ENCODE data around the gene QSOX1. TPM values are rescaled to one million over a fixed set of nuclear protein-coding genes. Genes with fewer than 3 reads are reported as not detected.

The QSOX1 gene
- total and polyA plus RNA-seq, 8 donors, result 145 to 482 (median 190) TPM

DNA sequence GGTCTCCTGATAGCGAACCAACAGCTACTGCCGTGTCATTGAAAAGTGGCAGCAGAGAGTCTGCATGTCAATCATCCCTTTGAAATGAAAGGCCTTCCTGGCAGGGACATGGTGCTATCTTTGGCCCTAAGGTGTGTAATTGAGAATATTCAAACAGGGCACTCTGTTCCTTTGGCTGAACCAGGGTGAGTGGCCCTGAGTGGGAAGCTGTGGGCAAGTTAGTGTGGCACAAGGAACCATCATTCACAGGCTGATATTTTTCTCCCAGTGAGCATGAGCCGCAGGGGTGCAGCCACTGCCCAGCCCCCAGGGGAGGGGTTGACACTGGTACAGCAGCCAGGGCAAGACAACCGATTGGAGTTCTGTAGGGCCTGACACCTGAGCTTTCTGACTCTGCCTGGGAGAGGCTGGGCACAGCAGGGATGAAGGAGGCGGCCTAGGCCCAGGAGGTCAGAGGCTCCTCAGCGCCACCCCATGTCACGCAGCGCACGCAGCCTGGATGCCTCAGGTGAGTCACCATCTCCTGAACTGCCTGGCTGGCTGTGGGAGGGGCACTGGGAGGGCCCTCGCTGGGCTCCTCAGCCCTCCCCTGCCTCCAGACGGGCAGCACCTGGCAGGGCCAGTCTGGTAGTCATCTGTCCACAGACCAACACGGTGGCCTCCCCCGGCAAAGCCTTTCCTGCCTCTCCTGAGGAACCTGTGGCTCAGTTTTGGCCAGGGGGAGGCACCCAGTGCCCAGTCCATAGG is 13.2 kb downstream of the QSOX1 start:
- DNase-seq (peak in 2 of 4 donors; percentile 86 to 92), ATAC-seq (peak; percentile 96)
- Histone ChIP-seq H3K4me3 (no peak overlapping the region), H3K27ac (peak overlapping the region; percentile 26 to 37), H3K27me3 (no peaks in the 10 kb centered on the region), H3K4me1 (peaks cover 4 to 63% of the 10 kb centered on the region in 2 donors), H3K9me3 (no peaks in the 10 kb centered on the region), H3K36me3 (peaks cover 0 to 42% of the 10 kb centered on the region in 2 donors)
- intact Hi-C loops (cut with DNase I), result no loop called here
- TF ChIP-seq, protein P1, sequence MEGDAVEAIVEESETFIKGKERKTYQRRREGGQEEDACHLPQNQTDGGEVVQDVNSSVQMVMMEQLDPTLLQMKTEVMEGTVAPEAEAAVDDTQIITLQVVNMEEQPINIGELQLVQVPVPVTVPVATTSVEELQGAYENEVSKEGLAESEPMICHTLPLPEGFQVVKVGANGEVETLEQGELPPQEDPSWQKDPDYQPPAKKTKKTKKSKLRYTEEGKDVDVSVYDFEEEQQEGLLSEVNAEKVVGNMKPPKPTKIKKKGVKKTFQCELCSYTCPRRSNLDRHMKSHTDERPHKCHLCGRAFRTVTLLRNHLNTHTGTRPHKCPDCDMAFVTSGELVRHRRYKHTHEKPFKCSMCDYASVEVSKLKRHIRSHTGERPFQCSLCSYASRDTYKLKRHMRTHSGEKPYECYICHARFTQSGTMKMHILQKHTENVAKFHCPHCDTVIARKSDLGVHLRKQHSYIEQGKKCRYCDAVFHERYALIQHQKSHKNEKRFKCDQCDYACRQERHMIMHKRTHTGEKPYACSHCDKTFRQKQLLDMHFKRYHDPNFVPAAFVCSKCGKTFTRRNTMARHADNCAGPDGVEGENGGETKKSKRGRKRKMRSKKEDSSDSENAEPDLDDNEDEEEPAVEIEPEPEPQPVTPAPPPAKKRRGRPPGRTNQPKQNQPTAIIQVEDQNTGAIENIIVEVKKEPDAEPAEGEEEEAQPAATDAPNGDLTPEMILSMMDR (IDR thresholded peaks at IDR 0.05), result no peak

DNA sequence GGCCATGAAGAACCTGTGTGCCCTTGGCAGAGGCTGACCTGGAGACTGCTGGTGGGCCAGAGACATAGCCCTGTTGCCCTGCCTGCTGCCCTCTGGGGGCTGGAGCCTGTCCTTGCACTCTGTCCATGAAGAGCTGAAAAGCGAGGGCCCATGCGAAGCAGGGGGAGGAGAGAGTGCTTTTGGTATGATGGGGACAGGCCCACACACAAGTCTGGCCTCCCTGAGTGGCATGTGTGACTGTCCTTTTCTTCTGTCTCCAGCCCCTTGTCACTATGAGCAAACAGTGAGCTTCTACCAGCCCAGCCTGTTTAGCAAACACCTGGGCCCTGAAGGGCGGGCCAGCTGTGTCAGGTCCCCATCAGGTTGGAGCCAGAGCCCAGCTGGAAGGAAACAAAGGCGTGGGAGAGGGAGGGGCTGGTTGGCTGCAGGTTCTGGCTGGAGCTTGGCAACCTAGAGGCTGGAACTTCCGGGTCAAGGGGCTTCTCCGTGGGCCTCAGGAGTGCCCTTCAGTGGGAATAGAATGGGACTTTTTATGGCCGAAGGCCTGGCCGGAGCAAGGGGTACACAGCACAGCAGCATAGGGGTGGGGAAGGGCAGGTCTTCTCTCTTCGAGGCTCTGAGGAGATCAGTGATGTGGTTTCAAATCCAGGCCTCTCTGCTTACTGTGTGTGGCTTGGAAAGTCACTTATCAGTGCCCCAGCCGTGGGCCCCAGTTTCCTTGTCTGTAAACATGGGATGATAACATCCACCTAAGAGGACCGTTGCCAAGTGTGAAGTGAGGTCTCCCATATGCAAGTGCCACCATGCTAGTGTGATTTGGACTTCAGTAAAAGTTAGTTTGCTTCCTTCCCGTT is 14.3 kb downstream of the QSOX1 start:
- TF ChIP-seq, protein P1 (IDR thresholded peaks at IDR 0.05), result peak; percentile 31 to 52
- Histone ChIP-seq H3K9me3 (no peaks in the 10 kb centered on the region), H3K4me3 (no peak overlapping the region), H3K27me3 (no peaks in the 10 kb centered on the region), H3K27ac (peak overlapping the region in 1 of 2 donors; percentile 37), H3K36me3 (peaks cover 0 to 46% of the 10 kb centered on the region in 2 donors), H3K4me1 (peaks cover 4 to 62% of the 10 kb centered on the region in 2 donors)
- peak; percentile 71 for ATAC-seq
- intact Hi-C loops (cut with DNase I), result no loop called here
- no peak for DNase-seq

DNA sequence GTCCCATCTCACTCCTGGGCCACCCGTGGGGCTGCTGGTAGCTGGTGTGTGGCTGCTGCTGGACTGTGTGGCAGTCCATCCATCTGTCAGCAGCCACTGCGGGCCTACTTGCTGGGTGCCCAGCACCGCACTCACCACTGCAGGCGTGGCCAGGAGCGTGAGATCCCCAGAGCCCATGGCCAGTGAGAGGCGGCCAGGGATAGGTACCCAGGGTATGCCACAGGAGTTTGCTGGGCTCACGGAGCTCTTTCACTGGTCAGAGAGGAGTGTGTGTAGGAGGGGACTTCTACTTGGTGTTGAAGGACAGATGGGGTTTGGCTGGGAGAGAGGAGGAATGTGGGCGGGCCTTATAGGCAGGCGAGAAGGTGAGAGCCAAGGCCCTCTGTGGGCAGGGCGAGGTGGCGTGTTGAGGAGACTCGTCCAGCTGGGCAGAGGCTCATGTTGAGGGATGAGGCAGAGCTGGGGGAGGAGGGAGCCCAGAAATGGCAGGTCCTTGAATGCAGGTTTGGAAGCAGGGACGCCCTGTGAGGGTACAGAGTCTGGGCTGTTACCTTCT is 15.0 kb downstream of the QSOX1 start:
- no peak overlapping the region for H3K4me3 ChIP-seq
- no peaks in the 10 kb centered on the region for H3K9me3 ChIP-seq
- DNase-seq (no peak), ATAC-seq (no peak)
- no peak overlapping the region for H3K27ac ChIP-seq
- H3K36me3 ChIP-seq, result peaks cover 0 to 52% of the 10 kb centered on the region in 2 donors
- H3K4me1 ChIP-seq, result peaks cover 4 to 59% of the 10 kb centered on the region in 2 donors
- intact Hi-C loops (cut with DNase I), result no loop called here
- H3K27me3 ChIP-seq, result no peaks in the 10 kb centered on the region
- TF ChIP-seq, protein P1 (IDR thresholded peaks at IDR 0.05), result no peak

DNA sequence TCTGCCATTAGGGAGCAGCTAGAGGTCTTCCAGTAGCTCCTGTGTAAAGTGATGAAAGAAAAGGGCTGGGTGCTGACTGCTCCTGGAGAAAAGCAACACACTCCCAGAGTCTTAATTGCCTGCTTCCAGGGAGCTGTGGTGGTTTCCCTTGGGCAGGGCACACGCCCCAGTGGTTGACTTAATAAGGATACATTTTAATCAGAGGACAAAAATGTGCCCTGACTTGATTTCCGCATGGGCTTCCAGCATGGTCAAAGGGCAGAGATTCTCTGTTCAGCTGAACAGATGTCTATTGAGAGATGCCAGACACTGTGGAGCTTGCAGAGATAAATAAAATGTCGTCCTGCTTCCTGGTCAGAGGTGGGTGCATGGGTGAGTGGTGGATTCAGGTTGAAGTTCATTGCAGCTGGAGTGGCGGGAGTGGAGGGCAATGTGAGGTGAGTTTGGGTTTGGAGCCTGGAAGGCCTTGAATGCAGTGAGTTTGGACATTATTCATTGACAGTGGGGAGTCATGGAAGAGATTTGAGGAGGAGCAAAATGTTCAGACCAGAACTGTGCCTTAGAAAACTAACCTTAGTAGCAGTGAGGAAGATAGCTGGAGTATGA is 16.0 kb downstream of the QSOX1 start:
- DNase-seq (no peak), ATAC-seq (no peak)
- Histone ChIP-seq H3K4me1 (peaks cover 4 to 59% of the 10 kb centered on the region in 2 donors), H3K27me3 (no peaks in the 10 kb centered on the region), H3K9me3 (no peaks in the 10 kb centered on the region), H3K27ac (no peak overlapping the region), H3K4me3 (no peak overlapping the region), H3K36me3 (peaks cover 0 to 57% of the 10 kb centered on the region in 2 donors)
- intact Hi-C loops (cut with DNase I), result no loop called here
- TF ChIP-seq, protein P1 (IDR thresholded peaks at IDR 0.05), result no peak

Measured in left lung (tissue), 10 donors.